Thyroid gland (tissue), 4 donors: Measurements from ENCODE around the gene TMEM92. TPM values are rescaled to one million over a fixed set of nuclear protein-coding genes. Genes with fewer than 3 reads are reported as not detected.

ENCODE experiments used
- DNase-seq, 2 donors: peaks; one replicate each; pipeline ENCODE4 v3.0.0-alpha.2; 2019
- H3K27ac ChIP-seq, 3 donors: fragments of 200-600 bp; sonication (generic); 1 replicate in 2 of 3; 2 replicates in 1 of 3; pipeline ENCODE4 v1.5.1; 2016 to 2019; ENCODE audit warnings: mild to moderate bottlenecking in 1 of 3, moderate library complexity in 1 of 3
- H3K27me3 ChIP-seq: fragments of 200-600 bp; sonication (generic); one replicate; pipeline ENCODE4 v1.5.1; 2019
- H3K36me3 ChIP-seq, 2 donors: fragments of 200-600 bp; sonication (generic); one replicate each; pipeline ENCODE4 v1.5.1; 2016 to 2019
- H3K4me1 ChIP-seq, 2 donors: fragments of 200-600 bp; sonication (generic); one replicate each; pipeline ENCODE4 v1.5.1; 2017 to 2019
- H3K4me3 ChIP-seq, 3 donors: fragments of 200-600 bp; sonication (generic); replicated peaks in 1 of 3; 1 replicate in 2 of 3; 2 replicates in 1 of 3; pipeline ENCODE4 v1.5.1; 2016; ENCODE audit warnings: mild to moderate bottlenecking in 1 of 3
- H3K9me3 ChIP-seq: fragments of 200-600 bp; sonication (generic); one replicate; pipeline ENCODE4 v1.5.1; 2017
- POLR2A ChIP-seq, 2 donors: fragments of 450-650 bp; IDR thresholded peaks; one replicate each; pipeline ENCODE4 v1.6.1; 2017; ENCODE audit warnings: antibody characterized with exemption in 2 of 2, mild to moderate bottlenecking in 2 of 2, moderate library complexity in 1 of 2
- WGBS, 2 donors: methylation state at CpG; one replicate each; pipeline ENCODE4 v1.1.5; 2017; 5-methylcytosine and 5-hydroxymethylcytosine counted together
- intact Hi-C: fragments of 100-400 bp; cut with DNase I; formaldehyde crosslinking; loops from one replicate; pipeline ENCODE4 v1.15.1; 2023
- total RNA-seq, 4 donors: library from RNA; depleted of rRNA; stranded (reverse); fragments of >200 nt; gene quantifications; one replicate each; pipeline ENCODE4 v1.2.3, GENCODE V29; 2016
- TF ChIP-seq, protein P1 (sequence below), 6 experiments: fragments of 200-600 bp in 3 of 6; fragments of 450-650 bp in 3 of 6; sonication (generic) in 3 of 6; IDR thresholded peaks; one replicate each; pipeline ENCODE4 v1.5.1; 2016 to 2019; ENCODE audit warnings: antibody characterized with exemption in 6 of 6, mild to moderate bottlenecking in 2 of 6, inconsistent platforms in 1 of 6, moderate library complexity in 1 of 6

Gene TMEM92
- total RNA-seq, 4 donors from 2014 or later: not detected

DNA sequence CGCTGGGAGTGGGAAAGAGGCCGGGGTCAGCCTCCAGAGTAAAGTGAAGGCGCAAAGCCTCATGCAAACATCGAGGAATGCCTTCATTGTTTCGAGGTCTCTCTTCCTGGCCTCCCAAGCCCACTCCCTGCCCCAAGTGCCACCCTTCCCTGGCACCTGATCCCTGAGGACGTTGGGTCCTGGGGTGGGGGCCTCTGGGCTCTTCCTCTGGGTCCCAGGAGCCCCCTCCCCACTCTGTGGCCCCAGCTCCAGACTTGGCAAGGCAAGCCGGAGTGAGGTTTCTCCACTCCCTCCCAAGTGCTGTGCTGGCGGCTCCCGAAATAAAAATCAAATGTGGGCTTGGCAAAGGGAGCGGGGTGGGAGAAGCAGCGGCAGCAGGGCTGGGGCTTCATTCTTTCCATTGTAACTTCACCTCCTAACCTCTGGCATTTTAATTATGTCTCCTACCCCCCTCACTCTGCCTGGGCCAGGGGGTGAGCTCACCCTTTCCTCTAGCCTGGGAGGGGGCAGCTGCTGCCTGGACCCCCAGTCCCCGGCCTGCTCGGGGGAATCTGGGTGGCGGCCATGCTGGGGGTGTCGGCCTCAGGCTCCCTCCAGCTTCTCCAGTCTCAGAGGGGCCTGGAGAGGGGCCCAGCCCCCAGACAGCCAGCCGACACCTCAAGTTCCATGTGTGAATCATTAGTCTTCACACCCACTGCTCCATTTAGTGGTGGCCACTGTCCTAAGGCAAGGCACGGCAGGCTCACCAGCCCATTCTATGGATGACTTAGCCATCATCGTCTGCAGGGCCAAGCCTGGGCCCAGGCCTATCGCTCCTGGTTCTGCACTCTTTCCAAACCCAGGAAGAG, 14.6 kb upstream of the TMEM92 start:
- Histone ChIP-seq H3K27me3 (no peaks in the 10 kb centered on the region), H3K27ac (no peak overlapping the region), H3K36me3 (no peaks in the 10 kb centered on the region), H3K4me1 (no peaks in the 10 kb centered on the region), H3K9me3 (no peaks in the 10 kb centered on the region), H3K4me3 (no peak overlapping the region)
- TF ChIP-seq POLR2A (IDR thresholded peaks at IDR 0.05): no peak
- TF ChIP-seq, protein P1, sequence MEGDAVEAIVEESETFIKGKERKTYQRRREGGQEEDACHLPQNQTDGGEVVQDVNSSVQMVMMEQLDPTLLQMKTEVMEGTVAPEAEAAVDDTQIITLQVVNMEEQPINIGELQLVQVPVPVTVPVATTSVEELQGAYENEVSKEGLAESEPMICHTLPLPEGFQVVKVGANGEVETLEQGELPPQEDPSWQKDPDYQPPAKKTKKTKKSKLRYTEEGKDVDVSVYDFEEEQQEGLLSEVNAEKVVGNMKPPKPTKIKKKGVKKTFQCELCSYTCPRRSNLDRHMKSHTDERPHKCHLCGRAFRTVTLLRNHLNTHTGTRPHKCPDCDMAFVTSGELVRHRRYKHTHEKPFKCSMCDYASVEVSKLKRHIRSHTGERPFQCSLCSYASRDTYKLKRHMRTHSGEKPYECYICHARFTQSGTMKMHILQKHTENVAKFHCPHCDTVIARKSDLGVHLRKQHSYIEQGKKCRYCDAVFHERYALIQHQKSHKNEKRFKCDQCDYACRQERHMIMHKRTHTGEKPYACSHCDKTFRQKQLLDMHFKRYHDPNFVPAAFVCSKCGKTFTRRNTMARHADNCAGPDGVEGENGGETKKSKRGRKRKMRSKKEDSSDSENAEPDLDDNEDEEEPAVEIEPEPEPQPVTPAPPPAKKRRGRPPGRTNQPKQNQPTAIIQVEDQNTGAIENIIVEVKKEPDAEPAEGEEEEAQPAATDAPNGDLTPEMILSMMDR (IDR thresholded peaks at IDR 0.05): no peak
- DNase-seq: no peak
- 76 to 91% methylated on average over 16 to 18 of the region's 19 CpGs for WGBS, 2 donors
- intact Hi-C loops: no loop called here

DNA sequence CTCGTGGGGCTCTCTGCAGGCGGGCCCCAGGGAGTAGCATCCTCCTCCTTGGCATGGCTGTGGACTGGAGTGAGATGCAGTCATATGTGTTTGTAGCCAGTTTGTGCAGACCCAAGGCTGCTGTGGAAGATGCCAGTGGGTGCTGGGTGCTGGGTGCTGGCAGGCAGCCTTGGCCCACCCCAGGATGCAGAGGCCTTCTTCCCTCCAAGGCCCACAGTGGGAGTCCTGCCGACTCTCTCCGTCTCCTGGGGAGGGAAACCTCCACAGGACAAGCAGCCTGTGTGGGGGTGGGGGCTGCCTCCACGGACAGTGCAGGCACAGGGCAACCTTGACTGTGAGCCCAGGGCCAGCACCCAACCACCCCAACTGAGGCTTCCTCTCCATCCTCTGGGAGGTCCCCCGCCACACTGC, 13.8 kb upstream of the TMEM92 start:
- TF ChIP-seq, protein P1 (IDR thresholded peaks at IDR 0.05): no peak
- TF ChIP-seq POLR2A (IDR thresholded peaks at IDR 0.05): no peak
- Histone ChIP-seq H3K4me1 (no peaks in the 10 kb centered on the region), H3K9me3 (no peaks in the 10 kb centered on the region), H3K4me3 (no peak overlapping the region), H3K27ac (no peak overlapping the region), H3K36me3 (no peaks in the 10 kb centered on the region), H3K27me3 (no peaks in the 10 kb centered on the region)
- WGBS, 2 donors: 76 to 92% methylated on average over 3 to 6 of the region's 6 CpGs
- no peak for DNase-seq
- intact Hi-C loops: no loop called here

DNA sequence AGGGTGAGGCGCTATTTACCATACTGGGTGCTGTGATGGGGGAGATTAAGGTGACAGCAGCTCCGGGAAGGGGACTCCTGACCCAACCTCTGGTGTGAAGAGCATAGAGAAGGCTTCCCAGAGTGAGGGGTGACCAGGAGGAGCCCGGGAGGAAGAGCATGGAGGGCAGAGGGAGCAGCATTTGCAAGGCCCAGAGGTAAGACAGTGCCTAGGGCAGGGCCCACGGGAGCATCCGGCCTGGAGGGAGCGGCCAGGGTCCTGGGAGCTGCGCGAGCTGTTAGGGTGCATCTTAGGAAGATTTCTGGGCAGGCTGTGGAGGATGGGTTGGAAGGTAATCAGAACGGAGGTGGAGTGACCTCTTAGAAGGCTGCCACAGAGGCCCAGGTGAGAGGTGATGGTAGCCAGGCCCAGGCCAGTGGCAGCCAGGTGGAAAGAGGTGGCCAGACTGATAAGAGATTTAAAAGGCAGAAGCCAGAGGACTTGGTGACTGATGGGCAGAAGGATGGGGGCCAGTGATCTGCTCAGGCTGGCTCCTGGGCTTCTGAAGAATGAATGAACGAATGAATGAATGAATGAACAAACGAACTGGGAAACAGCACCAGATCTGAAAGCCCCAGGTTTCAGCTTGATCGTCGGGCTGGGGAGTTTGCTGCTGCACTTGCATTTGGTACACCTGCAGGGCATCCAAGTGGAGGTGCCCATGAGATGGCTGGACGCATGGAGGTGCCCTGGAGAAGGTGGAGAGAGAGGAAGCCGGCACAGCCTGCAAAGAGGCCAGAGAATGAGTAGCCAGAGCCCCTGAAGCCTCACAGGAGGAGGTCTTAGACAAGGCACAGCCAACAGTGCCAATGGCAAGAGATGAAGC, 13.0 kb upstream of the TMEM92 start:
- WGBS, 2 donors: 82 to 90% methylated on average over 15 of the region's 15 CpGs
- Histone ChIP-seq H3K4me1 (no peaks in the 10 kb centered on the region), H3K27me3 (no peaks in the 10 kb centered on the region), H3K27ac (no peak overlapping the region), H3K36me3 (no peaks in the 10 kb centered on the region), H3K4me3 (no peak overlapping the region), H3K9me3 (no peaks in the 10 kb centered on the region)
- no peak for TF ChIP-seq POLR2A (IDR thresholded peaks at IDR 0.05)
- TF ChIP-seq, protein P1 (IDR thresholded peaks at IDR 0.05): no peak
- intact Hi-C loops: no loop called here
- no peak for DNase-seq

DNA sequence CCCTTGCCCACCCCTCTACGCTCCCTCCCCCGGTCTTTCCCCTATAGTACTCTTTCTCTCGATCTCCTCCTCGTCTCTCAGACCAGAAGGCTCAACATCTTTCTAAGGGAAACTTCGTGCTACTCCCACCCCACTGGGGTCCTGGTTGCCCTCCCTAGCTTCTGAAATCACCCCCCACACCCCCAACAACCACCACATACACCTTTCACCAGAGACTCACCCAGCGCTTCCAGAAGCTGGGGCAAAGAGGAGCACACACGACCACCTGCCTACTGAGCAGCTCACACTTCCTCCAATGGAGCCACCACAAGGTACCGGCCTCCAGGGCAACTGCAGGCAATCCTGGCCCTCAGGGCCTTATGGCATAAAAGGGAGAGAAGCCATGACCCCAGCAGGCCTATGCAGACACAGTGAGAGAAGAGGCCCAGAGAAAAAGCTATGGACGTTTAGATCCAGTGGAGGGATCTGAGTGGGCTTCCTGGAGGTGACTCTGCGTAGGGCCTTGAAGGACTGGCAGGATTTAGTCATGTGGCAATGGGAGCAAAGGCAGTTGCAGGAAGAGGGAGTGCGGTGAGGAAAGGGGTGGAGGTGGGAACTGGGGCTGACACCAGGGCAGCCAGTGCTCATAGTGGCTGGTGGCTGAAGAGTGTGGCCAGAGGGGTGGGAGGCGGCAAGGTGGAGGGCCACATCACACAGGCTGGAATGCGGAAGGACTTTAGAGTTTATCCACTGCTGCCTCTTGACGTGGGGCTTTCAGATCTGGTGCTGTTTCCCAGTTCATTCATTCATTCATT, 12.1 kb upstream of the TMEM92 start:
- TF ChIP-seq, protein P1 (IDR thresholded peaks at IDR 0.05): no peak
- TF ChIP-seq POLR2A (IDR thresholded peaks at IDR 0.05): no peak

More for the DNA sequence above, 12.1 kb upstream of the TMEM92 start:
- Histone ChIP-seq H3K4me1 (peaks cover 0 to 9% of the 10 kb centered on the region in 2 donors), H3K4me3 (no peak overlapping the region), H3K27me3 (no peaks in the 10 kb centered on the region), H3K27ac (no peak overlapping the region), H3K9me3 (no peaks in the 10 kb centered on the region), H3K36me3 (no peaks in the 10 kb centered on the region)
- 87% methylated on average over 14 of the region's 14 CpGs for WGBS, 2 donors
- DNase-seq: no peak
- intact Hi-C loops: no loop called here
